ENCODE results near the gene MRPS7. TPM values are rescaled to one million over a fixed set of nuclear protein-coding genes. Genes with fewer than 3 reads are reported as not detected.

The MRPS7 gene
- total and polyA plus RNA-seq, 9 of the 15 experiments (the other 6 are each of a cell fraction or from before 2014, with no cell fraction given): 107 to 244 (median 132) TPM

- no peak for TF ChIP-seq BCLAF1 (IDR thresholded peaks at IDR 0.05; ENCODE audit: borderline replicate concordance in 1 of 2, control insufficient read depth in 1 of 2, low read depth in 2 of 2, low read length in 1 of 2)
- TF ChIP-seq ZNF644 (tag; IDR thresholded peaks at IDR 0.05; ENCODE audit: low read depth): no peak
- peak; percentile 90 for TF ChIP-seq L3MBTL2 (IDR thresholded peaks at IDR 0.05)
- TF ChIP-seq ELF2 (CRISPR knock-in tag; IDR thresholded peaks at IDR 0.05): peak; percentile 78; the same call in 1 of the 2 replicates
- peak in 1 of 2 experiments; percentile 17; a peak in 1 of 4 replicates for TF ChIP-seq FOXA3 (CRISPR knock-in tag; conservative IDR thresholded peaks at IDR 0.05 in 1 of 2, IDR thresholded peaks at IDR 0.05 in 1 of 2)
- no peak for TF ChIP-seq ZNF318 (IDR thresholded peaks at IDR 0.05; ENCODE audit: borderline replicate concordance in 1 of 2, low read depth in 1 of 2)
- TF ChIP-seq HNRNPL (IDR thresholded peaks at IDR 0.05; ENCODE audit: low read depth, low read length): peak; percentile 58; the same call in 1 of the 2 replicates
- TF ChIP-seq PHB (CRISPR knock-in tag; IDR thresholded peaks at IDR 0.05): no peak
- TF ChIP-seq GTF2B (IDR thresholded peaks at IDR 0.05; ENCODE audit: extremely low read depth, insufficient read length): no peak
- TF ChIP-seq KAT8 (IDR thresholded peaks at IDR 0.05; ENCODE audit: low read depth): no peak
- TF ChIP-seq MCM5 (IDR thresholded peaks at IDR 0.05; ENCODE audit: low read depth): no peak
- no peak for TF ChIP-seq MCM7 (IDR thresholded peaks at IDR 0.05)
- no peak for TF ChIP-seq GATA2 (CRISPR knock-in tag; IDR thresholded peaks at IDR 0.05)
Measured at GRCh38 chr17:75271233-75271954, 9.7 kb downstream of the MRPS7 start (continued).

Data from K562 (cell line).